Breast epithelium (tissue), 3 donors: ENCODE data around the gene COL9A2.

Experiments used
- POLR2A ChIP-seq: fragments of 450-650 bp; IDR thresholded peaks from one replicate; pipeline ENCODE4 v1.6.1; 2016; ENCODE audit warnings: antibody characterized with exemption, mild to moderate bottlenecking, moderate library complexity
- POLR2AphosphoS5 ChIP-seq, 3 donors: sonication (generic); formaldehyde crosslinking; IDR thresholded peaks; one replicate each; pipeline ENCODE4 v1.6.1; 2017; ENCODE audit warnings: antibody characterized with exemption in 3 of 3
- TF ChIP-seq, protein P1 (sequence below), 3 donors: fragments of 450-650 bp; IDR thresholded peaks; one replicate each; pipeline ENCODE4 v1.5.1; 2016 to 2017; ENCODE audit warnings: antibody characterized with exemption in 3 of 3, mild to moderate bottlenecking in 3 of 3, moderate library complexity in 3 of 3

DNA sequence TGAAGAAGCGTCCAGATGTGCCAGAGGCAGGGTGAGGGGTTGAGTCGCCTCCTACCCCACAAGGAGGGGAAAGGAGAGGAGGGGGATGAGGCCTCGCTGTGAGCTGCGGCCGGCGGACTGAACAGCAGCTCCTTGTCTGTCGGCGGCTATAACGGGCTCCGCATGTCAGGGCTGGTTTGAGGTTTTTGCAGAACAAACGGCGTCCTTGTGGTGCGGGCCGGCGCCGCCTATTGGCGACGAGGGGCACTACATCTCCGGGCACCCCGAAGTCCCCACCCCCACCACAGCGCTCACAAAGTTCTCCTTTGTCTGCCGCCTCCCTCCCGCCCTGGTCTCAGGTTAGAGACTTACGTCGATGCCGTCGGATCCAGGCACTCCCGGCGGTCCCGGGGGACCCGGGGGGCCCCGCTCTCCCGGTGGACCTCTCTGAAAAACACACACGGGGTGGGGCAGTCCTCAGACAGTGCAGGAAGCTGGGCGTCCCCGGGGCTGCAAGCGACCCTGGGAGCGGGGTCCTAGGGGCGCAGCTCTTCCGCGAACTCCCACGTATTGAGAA is 1.8 kb downstream of the COL9A2 start:
- no peak for TF ChIP-seq POLR2A
- TF ChIP-seq, protein P1, sequence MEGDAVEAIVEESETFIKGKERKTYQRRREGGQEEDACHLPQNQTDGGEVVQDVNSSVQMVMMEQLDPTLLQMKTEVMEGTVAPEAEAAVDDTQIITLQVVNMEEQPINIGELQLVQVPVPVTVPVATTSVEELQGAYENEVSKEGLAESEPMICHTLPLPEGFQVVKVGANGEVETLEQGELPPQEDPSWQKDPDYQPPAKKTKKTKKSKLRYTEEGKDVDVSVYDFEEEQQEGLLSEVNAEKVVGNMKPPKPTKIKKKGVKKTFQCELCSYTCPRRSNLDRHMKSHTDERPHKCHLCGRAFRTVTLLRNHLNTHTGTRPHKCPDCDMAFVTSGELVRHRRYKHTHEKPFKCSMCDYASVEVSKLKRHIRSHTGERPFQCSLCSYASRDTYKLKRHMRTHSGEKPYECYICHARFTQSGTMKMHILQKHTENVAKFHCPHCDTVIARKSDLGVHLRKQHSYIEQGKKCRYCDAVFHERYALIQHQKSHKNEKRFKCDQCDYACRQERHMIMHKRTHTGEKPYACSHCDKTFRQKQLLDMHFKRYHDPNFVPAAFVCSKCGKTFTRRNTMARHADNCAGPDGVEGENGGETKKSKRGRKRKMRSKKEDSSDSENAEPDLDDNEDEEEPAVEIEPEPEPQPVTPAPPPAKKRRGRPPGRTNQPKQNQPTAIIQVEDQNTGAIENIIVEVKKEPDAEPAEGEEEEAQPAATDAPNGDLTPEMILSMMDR (IDR thresholded peaks at IDR 0.05): peak; percentile 83 to 94 (median 86)
- no peak for TF ChIP-seq POLR2AphosphoS5 (IDR thresholded peaks at IDR 0.05)
